Measurements from ENCODE around the gene DLG1.
A peak's percentile ranks its signal among the peaks of the same experiment; 100 is the strongest.
"Not testable (repeated sequence)": the region's sequence is repeated elsewhere in the genome, so short reads cannot be mapped to it uniquely, and the experiment has no call there.

Gene DLG1

GRCh38 chr3:197285557-197285956 is 12.9 kb downstream of the DLG1 start:
- no peak for DNase-seq

GRCh38 chr3:197283045-197283444 is 15.4 kb downstream of the DLG1 start:
- DNase-seq, result no peak

GRCh38 chr3:197281849-197282248 is 16.6 kb downstream of the DLG1 start:
- DNase-seq, result no peak

- DNase-seq, result no peak
Measured at GRCh38 chr3:197280156-197280555, 18.3 kb downstream of the DLG1 start.

GRCh38 chr3:197278933-197279332 is 19.5 kb downstream of the DLG1 start:
- no peak for DNase-seq

- not testable (repeated sequence) for DNase-seq
Measured at GRCh38 chr3:197276808-197277207, 21.6 kb downstream of the DLG1 start.

GRCh38 chr3:197270558-197271317 is 27.7 kb downstream of the DLG1 start:
- DNase-seq, result no peak

GRCh38 chr3:197269024-197269423 is 29.4 kb downstream of the DLG1 start:
- no peak for DNase-seq

GRCh38 chr3:197268294-197268693 is 30.1 kb downstream of the DLG1 start:
- no peak for DNase-seq

GRCh38 chr3:197266331-197266730 is 32.1 kb downstream of the DLG1 start:
- no peak for DNase-seq

- no peak for DNase-seq
Measured at GRCh38 chr3:197262709-197263108, 35.7 kb downstream of the DLG1 start.

- DNase-seq, result no peak
Measured at GRCh38 chr3:197261164-197261509, 37.3 kb downstream of the DLG1 start.

- DNase-seq, result peak; percentile 25
Measured at GRCh38 chr3:197260491-197261163, 37.8 kb downstream of the DLG1 start.

- no peak for DNase-seq
Measured at GRCh38 chr3:197259096-197259495, 39.3 kb downstream of the DLG1 start.

GRCh38 chr3:197258168-197258755 is 40.1 kb downstream of the DLG1 start:
- DNase-seq, result no peak

- no peak for DNase-seq
Measured at GRCh38 chr3:197257711-197258110, 40.7 kb downstream of the DLG1 start.

GRCh38 chr3:197256836-197257444 is 41.5 kb downstream of the DLG1 start:
- DNase-seq, result peak; percentile 43

GRCh38 chr3:197256104-197256503 is 42.3 kb downstream of the DLG1 start:
- no peak for DNase-seq

GRCh38 chr3:197253238-197253947 is 45.0 kb downstream of the DLG1 start:
- no peak for DNase-seq

- DNase-seq, result no peak
Measured at GRCh38 chr3:197249542-197249941, 48.9 kb downstream of the DLG1 start.

- no peak for DNase-seq
Measured at GRCh38 chr3:197248341-197248740, 50.1 kb downstream of the DLG1 start.

GRCh38 chr3:197244751-197245150 is 53.7 kb downstream of the DLG1 start:
- no peak for DNase-seq

GRCh38 chr3:197242784-197243432 is 55.5 kb downstream of the DLG1 start:
- DNase-seq, result no peak

All from fibroblast of upper back skin (primary cell).